Measurements from ENCODE around the gene DYNLL2.
"Not testable (repeated sequence)": the region's sequence is repeated elsewhere in the genome, so short reads cannot be mapped to it uniquely, and the experiment has no call there.

The DYNLL2 gene

GRCh38 chr17:58073266-58073665 lies 10.0 kb upstream of the DYNLL2 start:
- DNase-seq = not testable (repeated sequence)

- not testable (repeated sequence) for DNase-seq
Measured at GRCh38 chr17:58074406-58074805, 8.8 kb upstream of the DYNLL2 start.

GRCh38 chr17:58079300-58080033 lies 3.8 kb upstream of the DYNLL2 start:
- DNase-seq = no peak

- no peak for DNase-seq
Measured at GRCh38 chr17:58081646-58082340, 1.4 kb upstream of the DYNLL2 start.

- no peak for DNase-seq
Measured at GRCh38 chr17:58082341-58082869, 814 bp upstream of the DYNLL2 start.

- peak; percentile 61 for DNase-seq
Measured at GRCh38 chr17:58083491-58084316, 485 bp downstream of the DYNLL2 start.

GRCh38 chr17:58084317-58084981 lies 1.2 kb downstream of the DYNLL2 start:
- DNase-seq = peak; percentile 10

- no peak for DNase-seq
Measured at GRCh38 chr17:58085039-58085715, 2.0 kb downstream of the DYNLL2 start.

- DNase-seq = no peak
Measured at GRCh38 chr17:58086953-58087352, 3.7 kb downstream of the DYNLL2 start.

- no peak for DNase-seq
Measured at GRCh38 chr17:58088624-58089023, 5.4 kb downstream of the DYNLL2 start.

- DNase-seq = no peak
Measured at GRCh38 chr17:58089111-58089510, 5.9 kb downstream of the DYNLL2 start.

GRCh38 chr17:58091024-58091567 lies 7.9 kb downstream of the DYNLL2 start:
- DNase-seq = no peak

- DNase-seq = no peak
Measured at GRCh38 chr17:58092101-58092796, 9.0 kb downstream of the DYNLL2 start.

- DNase-seq = no peak
Measured at GRCh38 chr17:58092797-58093385, 9.7 kb downstream of the DYNLL2 start.

- DNase-seq = no peak
Measured at GRCh38 chr17:58094118-58094517, 10.9 kb downstream of the DYNLL2 start.

GRCh38 chr17:58096892-58097291 lies 13.7 kb downstream of the DYNLL2 start:
- DNase-seq = peak; percentile 6

GRCh38 chr17:58097384-58098088 lies 14.3 kb downstream of the DYNLL2 start:
- no peak for DNase-seq

- no peak for DNase-seq
Measured at GRCh38 chr17:58100506-58100905, 17.3 kb downstream of the DYNLL2 start.

GRCh38 chr17:58101898-58102297 lies 18.7 kb downstream of the DYNLL2 start:
- DNase-seq = not testable (repeated sequence)

- no peak for DNase-seq
Measured at GRCh38 chr17:58105093-58105492, 21.9 kb downstream of the DYNLL2 start.
